Breast epithelium (tissue), 4 donors: Measurements from ENCODE around the gene FGGY. TPM values are rescaled to one million over a fixed set of nuclear protein-coding genes. Genes with fewer than 3 reads are reported as not detected.
A peak's percentile ranks its signal among the peaks of the same experiment; 100 is the strongest.

Source experiments
- DNase-seq, 2 donors: peaks; one replicate each; pipeline ENCODE4 v3.0.0-alpha.2; 2019; ENCODE audit warnings: low spot score in 2 of 2
- H3K27ac ChIP-seq, 2 donors: fragments of 200-600 bp; sonication (generic) in 1 of 2; one replicate each; pipeline ENCODE4 v1.5.1; 2016 to 2019; ENCODE audit warnings: mild to moderate bottlenecking in 1 of 2
- H3K27me3 ChIP-seq, 2 donors: fragments of 200-600 bp; sonication (generic) in 1 of 2; one replicate each; pipeline versions ENCODE4 v1.5.1 to v1.6.0; 2017 to 2019; ENCODE audit warnings: control low read depth in 1 of 2, mild to moderate bottlenecking in 1 of 2
- H3K36me3 ChIP-seq: fragments of 200-600 bp; one replicate; pipeline ENCODE4 v1.5.1; 2019
- H3K4me1 ChIP-seq, 2 donors: fragments of 200-600 bp; sonication (generic); one replicate each; pipeline ENCODE4 v1.5.1; 2016 to 2019; ENCODE audit warnings: control low read depth in 1 of 2
- H3K4me3 ChIP-seq, 3 donors: fragments of 200-600 bp; sonication (generic); 1 replicate in 2 of 3; 2 replicates in 1 of 3; pipeline ENCODE4 v1.5.1; 2016 to 2019; ENCODE audit warnings: mild to moderate bottlenecking in 3 of 3, moderate library complexity in 2 of 3
- H3K9me3 ChIP-seq, 2 donors: fragments of 200-600 bp; sonication (generic) in 1 of 2; one replicate each; pipeline ENCODE4 v1.5.1; 2016 to 2019; ENCODE audit warnings: control low read depth in 1 of 2
- CTCF ChIP-seq, 3 donors: fragments of 450-650 bp; IDR thresholded peaks; one replicate each; pipeline ENCODE4 v1.5.1; 2016 to 2017; ENCODE audit warnings: antibody characterized with exemption in 3 of 3, mild to moderate bottlenecking in 3 of 3, moderate library complexity in 3 of 3
- POLR2A ChIP-seq: fragments of 450-650 bp; IDR thresholded peaks from one replicate; pipeline ENCODE4 v1.6.1; 2016; ENCODE audit warnings: antibody characterized with exemption, mild to moderate bottlenecking, moderate library complexity
- POLR2AphosphoS5 ChIP-seq, 3 donors: sonication (generic); formaldehyde crosslinking; IDR thresholded peaks; one replicate each; pipeline ENCODE4 v1.6.1; 2017; ENCODE audit warnings: antibody characterized with exemption in 3 of 3
- intact Hi-C: fragments of 100-400 bp; cut with DNase I; formaldehyde crosslinking; loops from one replicate; pipeline ENCODE4 v1.15.1; 2023; ENCODE audit warnings: low total_unique reads
- total RNA-seq, 3 donors: library from RNA; depleted of rRNA; stranded (reverse); fragments of >200 nt; gene quantifications; one replicate each; pipeline ENCODE4 v1.1.0, GENCODE V29; 2016

Gene FGGY
- total RNA-seq, 3 donors from 2014 or later, result 16.2 to 50.3 (median 29.2) TPM

- Histone ChIP-seq H3K4me1 (peaks cover 14 to 34% of the 10 kb centered on the region in 2 donors), H3K27me3 (no peaks in the 10 kb centered on the region), H3K4me3 (no peak overlapping the region), H3K27ac (peak overlapping the region; percentile 94 to 96), H3K9me3 (no peaks in the 10 kb centered on the region), H3K36me3 (no peaks in the 10 kb centered on the region)
- TF ChIP-seq POLR2AphosphoS5 (IDR thresholded peaks at IDR 0.05) (peak in 2 of 3 donors; percentile 6 to 23), POLR2A (no peak)
- intact Hi-C loops, result no loop called here
- DNase-seq, result peak in 1 of 2 donors; percentile 31
These were observed 372.9 kb downstream of the FGGY start for GRCh38 chr1:59669752-59670312.

GRCh38 chr1:59670662-59671061 is 373.8 kb downstream of the FGGY start:
- no peaks in the 10 kb centered on the region for H3K36me3 ChIP-seq
- no peaks in the 10 kb centered on the region for H3K9me3 ChIP-seq
- H3K27ac ChIP-seq, result peak overlapping the region; percentile 94 to 96
- H3K27me3 ChIP-seq, result no peaks in the 10 kb centered on the region
- intact Hi-C loops, result no loop called here
- peaks cover 14 to 39% of the 10 kb centered on the region in 2 donors for H3K4me1 ChIP-seq
- TF ChIP-seq POLR2AphosphoS5 (IDR thresholded peaks at IDR 0.05) (peak in 1 of 3 donors; percentile 20), POLR2A (no peak), CTCF (IDR thresholded peaks at IDR 0.05) (no peak)
- DNase-seq, result peak in 1 of 2 donors; percentile 55
- H3K4me3 ChIP-seq, result no peak overlapping the region

GRCh38 chr1:59671066-59671952 is 374.4 kb downstream of the FGGY start:
- H3K4me3 ChIP-seq, result no peak overlapping the region
- H3K4me1 ChIP-seq, result peaks cover 14 to 39% of the 10 kb centered on the region in 2 donors
- TF ChIP-seq POLR2A, result no peak
- TF ChIP-seq CTCF (IDR thresholded peaks at IDR 0.05), result no peak
- TF ChIP-seq POLR2AphosphoS5 (IDR thresholded peaks at IDR 0.05), result no peak
- H3K36me3 ChIP-seq, result no peaks in the 10 kb centered on the region
- DNase-seq, result no peak
- H3K9me3 ChIP-seq, result no peaks in the 10 kb centered on the region
- H3K27me3 ChIP-seq, result no peaks in the 10 kb centered on the region
- intact Hi-C loops, result no loop called here
- H3K27ac ChIP-seq, result peak overlapping the region; percentile 94 to 96

GRCh38 chr1:59671953-59672305 is 375.0 kb downstream of the FGGY start:
- peaks cover 14 to 39% of the 10 kb centered on the region in 2 donors for H3K4me1 ChIP-seq
- H3K4me3 ChIP-seq, result no peak overlapping the region
- no peaks in the 10 kb centered on the region for H3K27me3 ChIP-seq
- H3K36me3 ChIP-seq, result no peaks in the 10 kb centered on the region
- TF ChIP-seq CTCF (IDR thresholded peaks at IDR 0.05), result no peak
- TF ChIP-seq POLR2A, result no peak
- TF ChIP-seq POLR2AphosphoS5 (IDR thresholded peaks at IDR 0.05), result no peak
- H3K9me3 ChIP-seq, result no peaks in the 10 kb centered on the region
- H3K27ac ChIP-seq, result peak overlapping the region; percentile 94 to 96
- no peak for DNase-seq
- intact Hi-C loops, result no loop called here

GRCh38 chr1:59672851-59673572 is 376.1 kb downstream of the FGGY start:
- H3K4me1 ChIP-seq, result peaks cover 14 to 39% of the 10 kb centered on the region in 2 donors
- peak overlapping the region; percentile 94 to 96 for H3K27ac ChIP-seq
- intact Hi-C loops, result no loop called here
- no peaks in the 10 kb centered on the region for H3K36me3 ChIP-seq
- H3K27me3 ChIP-seq, result no peaks in the 10 kb centered on the region
- peak in 1 of 3 donors; percentile 14 for TF ChIP-seq POLR2AphosphoS5 (IDR thresholded peaks at IDR 0.05)
- no peak for TF ChIP-seq CTCF (IDR thresholded peaks at IDR 0.05)
- no peak for TF ChIP-seq POLR2A
- H3K4me3 ChIP-seq, result peak overlapping the region in 2 of 3 donors; percentile 24 to 36
- DNase-seq, result peak in 1 of 2 donors; percentile 35
- H3K9me3 ChIP-seq, result no peaks in the 10 kb centered on the region
